Stimulated activated memory B cell treated with anti-CD40 and anti-IgM and Interleukin-4, amounts not matched to agents 10 μg/mL and 1 μg/mL and 100 μg/mL, for 72 hours (primary cell): ENCODE results near the gene LPA.
A peak's percentile ranks its signal among the peaks of the same experiment; 100 is the strongest.
"Not testable (repeated sequence)": the region's sequence is repeated elsewhere in the genome, so short reads cannot be mapped to it uniquely, and the experiment has no call there.

Source experiments
- ATAC-seq: fragments of 150-1000 bp; cut with Tn5 transposase; 2 replicates; pipeline ENCODE4 v1.10.0; 2021
- H3K27ac Mint-ChIP-seq: one replicate; pipeline ENCODE4 v1.8.0; 2022; ENCODE audit warnings: mild to moderate bottlenecking, mixed read lengths
- H3K27me3 Mint-ChIP-seq: one replicate; pipeline ENCODE4 v1.8.0; 2022; ENCODE audit warnings: mixed read lengths
- H3K36me3 Mint-ChIP-seq: one replicate; pipeline ENCODE4 v1.8.0; 2022; ENCODE audit warnings: mixed read lengths
- H3K4me1 Mint-ChIP-seq: one replicate; pipeline ENCODE4 v1.8.0; 2022; ENCODE audit warnings: mixed read lengths
- H3K4me3 Mint-ChIP-seq: one replicate; pipeline ENCODE4 v1.8.0; 2022; ENCODE audit warnings: mild to moderate bottlenecking, moderate library complexity, mixed read lengths
- H3K9me3 Mint-ChIP-seq: one replicate; pipeline ENCODE4 v1.8.0; 2022; ENCODE audit warnings: mixed read lengths

The LPA gene

DNA sequence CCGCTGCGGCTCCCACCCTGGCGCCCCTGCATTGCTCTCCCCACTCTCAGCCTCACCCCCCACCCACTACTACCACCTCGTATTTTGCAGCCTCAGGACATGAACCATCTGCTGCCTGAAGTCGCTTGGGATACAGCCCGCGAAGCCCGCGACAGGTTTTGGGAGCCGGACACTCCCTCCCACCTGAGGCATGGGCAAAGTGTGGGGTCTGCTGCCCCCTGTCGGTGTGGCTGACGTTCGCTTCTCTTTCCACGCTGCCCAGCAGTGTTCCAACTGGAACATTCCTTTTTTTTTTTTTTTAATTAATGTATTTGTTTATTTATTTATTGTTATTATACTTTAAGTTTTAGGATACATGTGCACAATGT lies 15.3 kb upstream of the LPA start:
- Mint-ChIP-seq H3K4me1 (no peaks in the 10 kb centered on the region), H3K27me3 (no peaks in the 10 kb centered on the region), H3K36me3 (no peaks in the 10 kb centered on the region), H3K9me3 (peaks cover 4% of the 10 kb centered on the region), H3K4me3 (no peak overlapping the region), H3K27ac (no peak overlapping the region)
- no peak for ATAC-seq

DNA sequence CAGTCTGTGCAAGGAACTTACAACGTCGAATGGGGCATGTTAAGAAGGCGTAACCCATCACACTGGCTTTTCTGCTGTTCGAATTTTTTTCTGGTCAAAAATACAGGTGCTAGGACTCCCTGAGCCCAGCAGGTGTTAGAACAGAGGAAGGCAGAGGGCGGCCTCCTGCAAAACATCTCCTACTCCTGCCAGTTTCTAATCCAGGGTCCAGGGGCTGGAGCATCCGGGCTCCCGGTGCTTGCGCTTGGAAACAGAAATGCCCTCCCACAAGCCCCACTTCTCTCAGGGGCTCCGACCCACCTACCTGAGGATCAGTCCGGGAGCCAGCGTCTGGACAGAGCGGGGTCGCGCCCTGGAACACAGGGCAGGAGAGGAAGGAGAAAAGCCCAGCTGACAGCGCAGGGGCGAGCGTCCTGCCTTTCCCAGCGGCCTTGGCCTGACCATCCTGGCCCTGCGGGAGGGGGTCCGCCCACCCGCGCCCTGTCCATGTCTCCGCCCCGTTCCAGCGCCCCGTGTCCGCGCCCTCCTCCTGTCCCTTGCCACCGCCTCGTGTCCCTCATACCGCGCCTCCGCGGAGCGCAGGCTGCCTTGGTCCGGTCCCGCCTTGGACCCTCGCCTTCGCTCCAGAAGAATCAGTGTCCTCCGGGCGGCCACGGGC lies 14.8 kb upstream of the LPA start:
- Mint-ChIP-seq H3K27me3 (no peaks in the 10 kb centered on the region), H3K4me1 (no peaks in the 10 kb centered on the region), H3K36me3 (no peaks in the 10 kb centered on the region), H3K4me3 (no peak overlapping the region), H3K9me3 (peaks cover 5% of the 10 kb centered on the region), H3K27ac (no peak overlapping the region)
- ATAC-seq = peak; percentile 24

DNA sequence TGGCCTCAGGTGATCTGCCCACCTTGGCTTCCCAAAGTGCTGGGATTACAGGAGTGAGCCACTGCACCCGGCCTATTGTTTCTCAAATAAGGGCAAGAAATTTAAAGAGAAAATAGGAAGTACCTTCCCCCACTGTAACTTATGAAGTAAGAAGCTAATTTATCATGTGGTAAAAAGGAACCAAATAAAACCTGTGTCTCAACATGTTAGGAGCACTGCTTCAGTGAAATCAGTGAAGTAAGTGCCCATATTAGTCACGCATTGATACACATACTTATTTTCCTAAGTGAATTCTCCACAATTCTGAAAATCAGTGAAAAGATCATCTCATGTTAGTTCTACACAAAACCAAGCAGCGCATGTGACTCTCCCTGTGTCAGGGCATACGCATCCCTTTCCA lies 14.2 kb upstream of the LPA start:
- no peaks in the 10 kb centered on the region for H3K27me3 Mint-ChIP-seq
- H3K9me3 Mint-ChIP-seq = peaks cover 10% of the 10 kb centered on the region
- no peak overlapping the region for H3K27ac Mint-ChIP-seq
- H3K4me3 Mint-ChIP-seq = no peak overlapping the region
- no peaks in the 10 kb centered on the region for H3K36me3 Mint-ChIP-seq
- no peaks in the 10 kb centered on the region for H3K4me1 Mint-ChIP-seq
- no peak for ATAC-seq

DNA sequence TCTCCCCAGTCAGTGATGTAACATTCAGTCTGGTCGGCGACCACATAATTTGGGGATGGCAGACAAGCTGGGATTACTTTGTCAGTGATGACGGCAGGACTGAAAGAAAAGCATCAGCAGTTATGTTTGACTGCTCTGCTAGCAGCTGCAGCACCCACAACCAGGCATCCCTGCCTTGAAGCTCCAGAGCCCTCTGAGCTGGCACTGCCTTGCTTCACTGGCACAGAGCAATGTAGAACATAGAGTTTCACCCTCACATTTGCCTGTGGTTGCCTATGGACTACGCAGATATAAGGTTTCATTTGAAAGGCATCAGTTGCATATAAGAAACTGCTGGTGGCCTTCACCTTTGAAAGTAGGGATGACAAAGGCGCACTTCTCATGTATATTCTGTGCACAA lies 12.3 kb upstream of the LPA start:
- not testable (repeated sequence) for H3K27me3 Mint-ChIP-seq, H3K36me3 Mint-ChIP-seq, ATAC-seq, H3K4me1 Mint-ChIP-seq, H3K27ac Mint-ChIP-seq, H3K4me3 Mint-ChIP-seq
- peaks cover 27% of the 10 kb centered on the region for H3K9me3 Mint-ChIP-seq

DNA sequence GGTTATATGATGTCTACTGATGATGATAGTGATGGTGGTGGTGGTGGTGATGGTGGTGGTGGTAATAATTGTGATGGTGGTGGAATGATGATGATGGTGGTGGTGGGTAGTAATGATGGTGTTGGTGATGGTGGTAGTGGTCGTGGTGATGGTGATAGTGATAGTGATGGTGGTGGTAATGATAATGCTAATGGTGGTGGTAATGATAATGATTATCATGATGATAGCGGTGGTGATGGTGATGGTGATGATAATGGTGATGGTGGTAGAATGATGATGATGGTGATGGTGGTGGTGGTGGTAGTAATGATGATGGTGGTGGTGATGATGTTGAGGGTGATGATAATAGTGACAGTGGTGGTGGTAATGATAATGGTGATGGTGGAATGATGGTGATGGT lies 4.5 kb upstream of the LPA start:
- H3K27me3 Mint-ChIP-seq = no peaks in the 10 kb centered on the region
- peaks cover 20% of the 10 kb centered on the region for H3K9me3 Mint-ChIP-seq
- no peaks in the 10 kb centered on the region for H3K4me1 Mint-ChIP-seq
- no peaks in the 10 kb centered on the region for H3K36me3 Mint-ChIP-seq
- no peak for ATAC-seq
- H3K4me3 Mint-ChIP-seq = no peak overlapping the region
- no peak overlapping the region for H3K27ac Mint-ChIP-seq

DNA sequence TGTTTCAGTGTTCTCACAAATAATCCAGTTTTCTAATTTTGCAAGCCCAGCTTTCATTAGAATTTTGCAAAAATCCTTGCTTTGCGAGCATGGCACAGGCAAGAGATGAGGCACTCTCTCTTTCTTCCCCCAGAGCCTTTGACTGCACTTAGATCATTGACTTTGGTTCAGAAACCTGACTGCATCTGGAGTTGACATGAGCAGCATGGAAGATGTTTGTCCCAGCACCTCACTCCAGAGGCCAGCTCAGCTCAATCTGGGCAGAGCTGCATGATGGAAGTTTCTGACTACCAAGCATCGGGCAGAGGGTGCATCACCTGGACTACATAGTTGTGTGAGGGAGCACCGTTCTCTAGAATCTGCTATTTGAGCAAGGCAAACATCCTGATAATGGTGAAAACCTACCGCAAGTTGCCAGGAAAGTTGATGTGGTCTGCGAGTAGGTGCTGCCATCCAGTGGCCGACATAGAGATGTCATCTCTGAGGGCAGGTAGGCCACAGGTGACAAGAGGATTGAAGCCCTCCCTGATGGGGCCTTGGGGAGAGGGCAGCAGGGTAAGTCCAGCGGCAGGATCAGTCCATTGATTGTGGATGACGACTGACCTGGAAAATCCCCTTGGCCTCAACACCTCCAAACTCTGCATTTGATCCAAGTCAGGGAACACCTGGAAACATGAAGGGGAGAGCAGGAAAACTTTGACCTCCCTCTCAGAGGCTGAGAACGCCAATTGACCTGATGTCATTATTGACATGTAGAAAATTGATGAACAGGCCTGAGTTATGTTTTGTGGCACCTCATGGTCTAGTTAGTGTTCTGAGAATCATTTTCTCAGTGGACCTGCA lies 3.8 kb upstream of the LPA start:
- ATAC-seq = no peak
- Mint-ChIP-seq H3K27me3 (no peaks in the 10 kb centered on the region), H3K4me1 (no peaks in the 10 kb centered on the region), H3K9me3 (peaks cover 13% of the 10 kb centered on the region), H3K27ac (no peak overlapping the region), H3K4me3 (no peak overlapping the region), H3K36me3 (no peaks in the 10 kb centered on the region)

DNA sequence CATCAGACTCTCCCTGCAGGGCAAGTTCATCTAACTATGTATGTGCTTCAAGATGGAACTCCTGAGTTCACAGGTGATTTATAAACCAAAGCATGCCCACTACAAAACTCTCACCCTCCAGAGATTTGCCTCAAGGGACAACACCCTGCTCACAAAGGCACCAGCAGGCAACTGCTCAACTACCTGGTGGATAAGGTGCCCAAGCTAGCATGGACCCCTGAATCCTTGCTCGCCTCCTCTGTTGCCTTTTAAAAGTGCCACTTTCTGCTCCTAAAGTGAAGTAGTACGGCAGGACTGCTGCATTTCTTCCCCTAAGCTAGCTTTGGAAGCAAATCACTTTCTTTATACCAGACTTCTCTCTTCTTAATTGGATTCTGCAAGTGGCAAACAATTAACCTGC lies 1.2 kb downstream of the LPA start:
- ATAC-seq = no peak
- no peaks in the 10 kb centered on the region for H3K4me1 Mint-ChIP-seq

DNA sequence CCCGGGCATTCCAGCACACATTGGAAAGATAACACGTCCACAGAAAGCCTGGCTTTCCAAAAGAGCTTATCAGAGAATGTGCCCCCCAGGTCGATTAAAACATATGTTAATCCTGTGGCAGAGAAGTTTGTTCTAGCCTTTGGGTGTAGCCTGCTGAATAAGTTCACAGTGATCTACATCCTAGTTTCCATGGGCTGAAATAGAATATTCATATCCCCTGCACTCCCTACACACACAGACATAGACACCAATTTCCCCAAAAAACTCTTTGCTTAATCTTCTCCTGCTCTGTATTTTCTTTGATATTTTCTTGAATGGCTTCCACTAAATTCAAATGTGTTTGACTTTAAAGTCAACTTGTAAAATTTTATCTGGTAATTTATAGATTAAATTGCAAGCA lies 1.6 kb downstream of the LPA start:
- no peak overlapping the region for H3K4me3 Mint-ChIP-seq
- peaks cover 4% of the 10 kb centered on the region for H3K9me3 Mint-ChIP-seq
- H3K27me3 Mint-ChIP-seq = peaks cover 9% of the 10 kb centered on the region
- no peaks in the 10 kb centered on the region for H3K36me3 Mint-ChIP-seq
- H3K27ac Mint-ChIP-seq = no peak overlapping the region
- H3K4me1 Mint-ChIP-seq = no peaks in the 10 kb centered on the region
- ATAC-seq = no peak

More for the DNA sequence above, 1.2 kb downstream of the LPA start:
- Mint-ChIP-seq H3K4me3 (no peak overlapping the region), H3K27ac (no peak overlapping the region), H3K27me3 (peaks cover 9% of the 10 kb centered on the region), H3K36me3 (no peaks in the 10 kb centered on the region), H3K9me3 (peaks cover under 1% of the 10 kb centered on the region)

DNA sequence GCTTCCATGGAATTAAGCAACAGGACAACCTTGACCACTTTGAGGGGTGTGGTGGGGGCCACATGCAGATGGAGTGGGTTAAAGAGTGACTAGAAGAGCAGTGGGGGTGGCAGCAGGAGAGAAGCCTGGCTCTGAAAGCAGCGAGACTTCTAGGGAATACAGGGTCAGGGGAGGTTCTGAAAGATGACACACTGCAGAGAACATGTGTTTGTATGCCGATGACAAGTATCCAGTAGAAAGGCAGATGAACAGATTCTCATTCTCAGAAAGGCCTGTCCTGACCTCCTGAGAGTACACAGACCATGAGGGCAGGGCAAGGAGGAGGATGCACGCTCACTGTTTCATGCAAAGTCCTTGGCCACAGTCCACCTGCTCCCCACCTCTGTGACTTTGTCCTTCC lies 2.9 kb downstream of the LPA start:
- Mint-ChIP-seq H3K27me3 (peaks cover 9% of the 10 kb centered on the region), H3K36me3 (no peaks in the 10 kb centered on the region), H3K4me1 (no peaks in the 10 kb centered on the region), H3K27ac (no peak overlapping the region), H3K4me3 (no peak overlapping the region), H3K9me3 (peaks cover 4% of the 10 kb centered on the region)
- ATAC-seq = no peak

DNA sequence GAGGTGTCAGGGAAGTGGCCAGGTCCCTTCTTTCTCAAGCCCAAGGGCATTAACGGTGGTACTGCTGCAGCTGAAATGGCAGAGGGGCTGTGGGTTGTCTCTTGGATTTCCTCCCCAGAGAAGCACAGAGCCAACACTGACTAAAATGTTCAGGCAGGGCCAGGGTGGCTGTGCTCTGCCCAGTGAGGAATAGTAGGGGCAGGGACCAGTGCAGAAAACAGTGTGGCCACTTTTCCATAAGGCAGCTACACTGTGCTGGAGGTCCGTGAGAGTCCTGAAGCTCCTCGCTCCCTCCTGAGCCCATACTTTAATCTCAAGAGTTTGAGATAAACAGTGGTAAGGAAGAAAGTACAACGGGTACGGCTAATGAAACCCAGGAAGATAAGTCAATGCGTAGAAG lies 4.5 kb downstream of the LPA start:
- H3K27ac Mint-ChIP-seq = no peak overlapping the region
- H3K36me3 Mint-ChIP-seq = no peaks in the 10 kb centered on the region
- H3K4me1 Mint-ChIP-seq = no peaks in the 10 kb centered on the region
- peaks cover 9% of the 10 kb centered on the region for H3K27me3 Mint-ChIP-seq
- ATAC-seq = no peak
- H3K4me3 Mint-ChIP-seq = no peak overlapping the region
- peaks cover 4% of the 10 kb centered on the region for H3K9me3 Mint-ChIP-seq

DNA sequence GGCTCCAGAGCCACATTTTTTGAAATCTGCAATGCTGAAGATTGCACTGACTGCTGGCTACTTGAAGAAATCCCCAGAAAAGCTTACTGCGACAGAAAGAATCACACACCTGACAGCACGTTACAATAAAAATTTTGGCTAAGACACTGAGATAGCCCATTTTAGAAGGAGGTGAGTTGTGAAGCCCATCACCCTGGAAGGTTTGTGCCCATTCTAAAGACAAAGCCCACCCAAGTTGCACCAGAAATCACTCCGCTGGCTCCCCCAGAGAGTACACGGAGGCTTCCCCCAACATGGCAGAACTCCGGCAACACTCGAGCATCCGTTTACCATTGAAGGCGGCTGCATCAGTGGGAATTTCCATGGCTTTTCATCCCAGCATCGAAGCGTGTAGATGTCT lies 29.4 kb downstream of the LPA start:
- no peak overlapping the region for H3K4me3 Mint-ChIP-seq
- H3K4me1 Mint-ChIP-seq = no peaks in the 10 kb centered on the region
- H3K9me3 Mint-ChIP-seq = no peaks in the 10 kb centered on the region
- H3K27ac Mint-ChIP-seq = no peak overlapping the region
- ATAC-seq = peak; percentile 50
- no peaks in the 10 kb centered on the region for H3K36me3 Mint-ChIP-seq
- H3K27me3 Mint-ChIP-seq = no peaks in the 10 kb centered on the region

DNA sequence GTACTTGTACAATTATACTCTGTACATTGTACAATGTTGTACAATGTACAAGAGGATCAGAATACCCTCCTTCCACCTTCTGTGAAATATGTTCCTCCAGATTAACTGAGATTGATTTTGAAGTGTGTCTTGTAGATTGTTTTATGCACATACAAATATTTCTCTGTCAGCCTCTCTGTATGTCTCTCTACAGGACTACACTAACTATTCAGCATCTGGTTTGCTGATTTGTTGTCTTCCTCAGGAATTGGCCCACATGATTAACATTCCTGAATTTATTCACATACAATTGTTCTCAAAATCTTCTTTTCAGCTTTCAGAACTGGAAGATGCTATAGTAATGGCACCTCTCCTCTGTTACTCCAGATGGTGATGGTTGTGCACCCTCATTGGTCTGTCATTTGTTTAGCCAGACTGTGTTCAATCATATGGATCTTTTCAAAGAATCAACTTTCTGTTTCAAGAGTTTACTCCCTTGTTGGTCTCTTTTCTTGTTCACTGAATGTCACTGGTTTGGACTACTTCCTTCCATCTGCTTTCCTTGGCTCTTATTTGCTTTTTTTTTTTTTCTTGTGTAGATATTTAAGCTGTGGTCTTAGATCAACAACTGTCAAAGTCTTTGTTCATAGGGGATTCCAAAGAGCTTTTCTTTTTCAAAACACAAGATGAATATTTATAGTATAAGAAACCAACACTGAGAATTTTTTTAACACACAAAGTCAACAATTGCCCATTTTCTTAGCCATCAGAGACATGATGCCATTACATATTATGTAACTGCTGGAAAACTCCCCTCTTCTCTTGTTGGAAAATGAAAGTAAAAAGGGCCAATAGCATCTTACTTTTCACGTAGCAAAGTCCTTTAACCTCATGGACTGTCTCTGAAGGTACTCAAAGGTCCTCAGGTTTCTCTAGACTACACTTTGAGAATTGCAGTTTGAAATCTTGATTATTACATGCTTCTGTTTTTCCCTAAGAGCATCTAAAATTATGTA lies 67.9 kb downstream of the LPA start:
- no peaks in the 10 kb centered on the region for H3K36me3 Mint-ChIP-seq
- H3K4me3 Mint-ChIP-seq = no peak overlapping the region
- no peaks in the 10 kb centered on the region for H3K9me3 Mint-ChIP-seq
- H3K4me1 Mint-ChIP-seq = no peaks in the 10 kb centered on the region
- no peak for ATAC-seq
- peaks cover 11% of the 10 kb centered on the region for H3K27me3 Mint-ChIP-seq
- H3K27ac Mint-ChIP-seq = no peak overlapping the region

DNA sequence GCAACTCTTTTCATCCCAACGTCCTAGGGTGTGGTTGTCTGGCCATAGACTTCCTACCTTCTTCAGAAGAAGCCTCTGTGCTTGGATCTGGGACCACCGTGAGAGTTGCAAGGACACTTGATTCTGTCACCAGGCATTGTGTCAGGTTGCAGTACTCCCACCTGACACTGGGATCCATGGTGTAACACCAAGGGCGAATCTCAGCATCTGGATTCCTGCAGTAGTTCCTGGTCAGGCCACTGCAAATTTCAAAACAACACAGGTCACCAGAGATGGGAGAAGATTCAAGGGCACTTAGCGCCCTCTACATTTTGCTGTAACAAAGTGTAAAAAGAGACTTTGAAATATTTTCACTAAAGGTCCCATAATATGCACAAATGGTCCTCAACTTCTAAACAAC lies 68.8 kb downstream of the LPA start:
- not testable (repeated sequence) for H3K9me3 Mint-ChIP-seq, H3K36me3 Mint-ChIP-seq, H3K4me3 Mint-ChIP-seq, H3K27ac Mint-ChIP-seq, H3K4me1 Mint-ChIP-seq, ATAC-seq
- peaks cover 11% of the 10 kb centered on the region for H3K27me3 Mint-ChIP-seq

DNA sequence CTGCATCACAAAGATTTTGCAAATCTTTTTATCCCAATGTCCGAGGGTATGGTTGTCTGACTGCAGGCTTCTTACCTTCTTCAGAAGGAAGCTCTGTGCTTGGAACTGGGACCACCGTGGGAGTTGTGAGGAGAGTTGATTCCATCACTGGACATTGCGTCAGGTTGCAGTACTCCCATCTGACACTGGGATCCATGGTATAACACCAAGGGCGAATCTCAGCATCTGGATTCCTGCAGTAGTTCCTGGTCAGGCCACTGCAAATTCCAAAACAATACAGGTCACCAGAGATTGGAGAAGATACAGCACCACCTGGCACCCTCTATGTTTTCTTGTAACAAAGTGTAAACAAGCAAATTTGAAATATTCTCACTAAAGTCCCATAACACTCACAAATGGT lies 77.7 kb downstream of the LPA start:
- Mint-ChIP-seq H3K9me3 (peaks cover 19% of the 10 kb centered on the region), H3K36me3 (no peaks in the 10 kb centered on the region), H3K4me1 (no peaks in the 10 kb centered on the region), H3K27ac (no peak overlapping the region), H3K4me3 (no peak overlapping the region), H3K27me3 (peaks cover 8% of the 10 kb centered on the region)
- ATAC-seq = no peak

DNA sequence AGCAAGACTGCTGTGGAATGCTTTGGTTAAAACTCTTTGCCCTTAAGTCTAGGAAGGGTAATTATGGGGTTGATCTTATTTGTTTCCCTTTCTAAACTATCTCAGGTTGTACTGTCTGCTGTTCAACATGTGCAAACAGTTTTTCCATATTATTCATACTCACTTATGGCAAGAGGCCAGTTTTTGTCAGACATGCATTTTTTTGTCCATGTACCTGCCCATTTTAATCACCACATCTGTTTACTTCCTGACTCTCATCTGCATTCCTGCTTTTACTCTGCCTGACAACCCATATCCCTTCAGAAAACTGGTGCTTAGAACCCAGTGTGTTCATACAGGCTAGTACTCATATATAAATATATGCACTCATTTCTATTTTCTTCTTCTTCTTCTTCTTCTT lies 80.3 kb downstream of the LPA start:
- Mint-ChIP-seq H3K36me3 (no peaks in the 10 kb centered on the region), H3K27ac (no peak overlapping the region), H3K4me3 (no peak overlapping the region), H3K27me3 (peaks cover 8% of the 10 kb centered on the region), H3K9me3 (peaks cover 19% of the 10 kb centered on the region), H3K4me1 (no peaks in the 10 kb centered on the region)
- no peak for ATAC-seq
